OCI-LY7 (cell line): ENCODE results near the gene ROCK2.

Experiments used
- EZH2phosphoT487 ChIP-seq: fragments of 200-600 bp; sonication (generic); IDR thresholded peaks from 2 replicates; pipeline ENCODE4 v1.6.1; 2018; ENCODE audit warnings: low read depth, borderline replicate concordance, mild to moderate bottlenecking, mixed run types, antibody characterized with exemption, low read length, moderate library complexity, mixed read lengths
- TF ChIP-seq, protein P1 (sequence below): fragments of 200-600 bp; sonication (generic); conservative IDR thresholded peaks from 2 replicates; pipeline ENCODE4 v1.5.1; 2014; ENCODE audit warnings: mild to moderate bottlenecking, antibody characterized with exemption, low read length, moderate library complexity, mixed read lengths

DNA sequence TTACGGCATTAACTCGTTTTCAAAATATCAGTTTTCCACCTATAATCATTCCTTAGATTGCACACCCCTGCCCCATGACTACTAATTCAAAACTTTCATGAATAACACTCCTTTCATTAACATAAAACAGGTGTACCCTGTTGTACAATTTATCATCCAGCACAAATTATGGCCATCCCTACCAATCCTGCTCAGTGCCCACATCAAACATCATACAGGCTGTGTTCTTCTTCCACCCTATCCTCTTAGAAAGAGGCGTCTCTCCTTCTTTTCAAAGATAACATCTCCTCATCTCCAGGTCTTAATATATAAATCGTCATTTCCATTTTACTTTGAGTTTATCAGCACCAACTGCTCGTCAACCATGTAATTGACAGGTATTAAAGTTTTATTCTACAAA is 121.6 kb downstream of the ROCK2 start:
- no peak for TF ChIP-seq EZH2phosphoT487
- TF ChIP-seq, protein P1, sequence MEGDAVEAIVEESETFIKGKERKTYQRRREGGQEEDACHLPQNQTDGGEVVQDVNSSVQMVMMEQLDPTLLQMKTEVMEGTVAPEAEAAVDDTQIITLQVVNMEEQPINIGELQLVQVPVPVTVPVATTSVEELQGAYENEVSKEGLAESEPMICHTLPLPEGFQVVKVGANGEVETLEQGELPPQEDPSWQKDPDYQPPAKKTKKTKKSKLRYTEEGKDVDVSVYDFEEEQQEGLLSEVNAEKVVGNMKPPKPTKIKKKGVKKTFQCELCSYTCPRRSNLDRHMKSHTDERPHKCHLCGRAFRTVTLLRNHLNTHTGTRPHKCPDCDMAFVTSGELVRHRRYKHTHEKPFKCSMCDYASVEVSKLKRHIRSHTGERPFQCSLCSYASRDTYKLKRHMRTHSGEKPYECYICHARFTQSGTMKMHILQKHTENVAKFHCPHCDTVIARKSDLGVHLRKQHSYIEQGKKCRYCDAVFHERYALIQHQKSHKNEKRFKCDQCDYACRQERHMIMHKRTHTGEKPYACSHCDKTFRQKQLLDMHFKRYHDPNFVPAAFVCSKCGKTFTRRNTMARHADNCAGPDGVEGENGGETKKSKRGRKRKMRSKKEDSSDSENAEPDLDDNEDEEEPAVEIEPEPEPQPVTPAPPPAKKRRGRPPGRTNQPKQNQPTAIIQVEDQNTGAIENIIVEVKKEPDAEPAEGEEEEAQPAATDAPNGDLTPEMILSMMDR: no peak
